HG02938 (cell line): ENCODE data around the gene FPR2.
"Not testable (repeated sequence)": the region's sequence is repeated elsewhere in the genome, so short reads cannot be mapped to it uniquely, and the experiment has no call there.

Experiments
- ATAC-seq: cut with Tn5 transposase; IDR thresholded peaks from one replicate; pipeline ENCODE4 v1.9.1; 2021; ENCODE audit warnings: mild to moderate bottlenecking, moderate library complexity; ENCODE audit not compliant: unreplicated experiment

The FPR2 gene

DNA sequence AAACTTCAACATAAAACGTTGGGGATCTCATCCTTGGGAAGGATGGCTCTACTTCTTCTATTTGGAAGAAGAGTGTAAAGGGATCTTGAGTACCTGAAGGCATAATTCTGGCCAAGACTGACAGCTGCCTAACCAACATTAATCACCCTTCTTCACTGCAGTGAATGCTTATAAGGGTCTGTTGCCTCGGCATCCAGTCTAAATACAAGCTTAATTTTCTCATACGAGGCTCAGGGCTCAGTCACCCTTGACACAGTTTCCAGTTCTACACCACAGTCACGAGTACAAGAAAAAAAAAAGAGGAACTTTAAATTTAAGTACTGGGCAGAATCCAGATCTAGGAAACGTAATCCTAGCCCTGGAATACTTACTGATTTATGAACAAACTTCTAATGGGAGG lies 43.0 kb downstream of the FPR2 start:
- ATAC-seq: no peak

DNA sequence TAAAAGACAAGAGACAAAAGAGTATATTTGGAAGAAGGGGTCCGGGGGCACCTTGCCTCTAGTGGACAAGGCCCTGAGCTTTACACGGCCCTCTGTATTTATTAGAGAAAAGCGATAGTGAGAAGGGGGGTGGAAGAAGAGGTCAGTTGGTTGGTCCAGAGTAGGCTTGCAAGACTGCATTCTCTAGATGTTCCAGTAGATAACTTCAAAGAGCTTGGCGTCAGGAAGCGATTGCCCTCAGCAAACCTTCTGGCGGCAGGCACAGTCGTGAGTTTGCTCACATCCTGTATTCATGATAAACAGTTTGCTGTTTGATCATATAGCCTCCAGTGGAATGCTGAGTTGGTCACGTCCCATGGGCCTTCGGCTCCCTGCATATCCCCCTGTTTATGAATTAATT lies 43.8 kb downstream of the FPR2 start:
- not testable (repeated sequence) for ATAC-seq

DNA sequence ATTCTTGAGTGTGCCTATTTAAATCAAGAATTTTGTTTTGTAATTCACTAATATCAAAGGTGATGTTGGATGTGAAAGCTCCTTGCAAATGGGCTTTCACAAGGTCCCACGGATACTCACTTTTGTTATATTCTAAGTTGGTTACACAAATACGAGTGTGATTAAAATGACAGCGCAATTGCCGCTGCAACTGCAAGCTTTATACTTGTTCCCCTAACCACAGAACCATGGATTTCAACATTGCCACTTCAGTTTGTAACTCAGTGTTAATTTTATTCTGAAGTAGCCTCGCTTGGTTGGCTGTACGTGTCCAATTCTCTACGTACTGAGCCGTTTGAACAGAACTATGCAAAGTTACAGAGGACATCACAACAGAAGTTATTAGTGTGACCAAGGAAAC lies 44.4 kb downstream of the FPR2 start:
- not testable (repeated sequence) for ATAC-seq

DNA sequence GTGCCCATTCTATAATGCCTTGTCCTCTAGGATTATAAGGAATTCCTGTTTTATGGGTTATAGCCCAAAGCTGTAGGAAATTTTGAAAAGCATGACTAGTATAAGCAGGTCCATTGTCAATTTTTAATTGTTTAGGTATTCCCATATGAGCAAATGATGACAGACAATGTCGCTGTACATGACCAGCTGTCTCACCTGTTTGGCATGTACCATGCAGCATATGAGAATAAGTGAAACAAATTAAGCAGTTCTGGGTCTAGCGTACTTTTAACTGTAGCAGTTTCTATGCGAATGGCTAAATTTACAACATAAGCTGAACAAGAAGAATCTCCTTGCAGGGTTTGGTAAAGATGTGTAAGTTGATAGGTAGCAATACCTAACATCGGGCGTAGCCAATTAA lies 45.6 kb downstream of the FPR2 start:
- not testable (repeated sequence) for ATAC-seq

DNA sequence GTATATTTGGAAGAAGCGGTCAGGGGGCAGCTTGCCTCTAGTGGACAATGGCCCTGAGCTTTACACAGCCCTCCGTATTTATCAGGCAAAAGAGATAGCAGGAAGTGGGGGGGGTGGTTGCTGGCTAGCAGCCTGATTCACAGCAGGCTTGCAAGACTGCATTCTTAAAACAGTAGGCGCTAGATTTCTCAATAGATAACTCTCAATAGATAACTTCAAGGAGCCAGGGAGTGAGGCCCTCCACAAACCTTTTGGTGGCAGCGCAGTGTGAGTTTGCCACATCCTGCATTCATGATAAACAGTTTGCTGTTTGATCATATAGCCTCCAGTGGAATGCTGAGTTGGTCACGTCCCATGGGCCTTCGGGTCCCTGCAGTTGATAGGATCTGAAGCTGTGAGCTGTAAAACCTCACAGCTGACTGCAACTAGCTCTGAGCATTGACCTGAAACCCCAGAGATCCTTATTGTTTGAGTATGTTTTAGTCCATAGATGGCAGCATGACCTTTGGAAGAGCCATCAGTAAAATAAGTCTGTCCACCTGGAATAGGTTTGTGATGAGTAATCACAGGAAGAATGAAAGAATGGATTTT lies 46.2 kb downstream of the FPR2 start:
- no peak for ATAC-seq

DNA sequence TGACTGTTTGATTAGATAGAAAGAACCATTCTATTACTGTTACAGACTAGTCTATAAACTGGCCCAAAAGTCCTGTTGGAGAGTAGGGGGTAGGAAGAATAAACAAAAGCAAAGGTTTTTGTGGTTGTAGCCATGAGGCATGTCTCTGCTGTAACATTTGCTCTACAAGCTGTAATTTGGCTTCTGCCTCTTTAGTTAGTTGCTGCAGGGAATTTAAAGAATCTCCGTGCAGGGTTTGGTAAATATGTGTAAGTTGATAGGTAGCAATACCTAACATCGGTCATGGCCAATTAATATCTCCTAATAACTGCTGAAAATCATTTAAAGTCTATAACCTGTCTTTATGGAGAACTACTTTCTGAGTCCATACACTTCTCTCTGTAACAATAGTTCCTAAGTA lies 46.9 kb downstream of the FPR2 start:
- ATAC-seq: no peak

DNA sequence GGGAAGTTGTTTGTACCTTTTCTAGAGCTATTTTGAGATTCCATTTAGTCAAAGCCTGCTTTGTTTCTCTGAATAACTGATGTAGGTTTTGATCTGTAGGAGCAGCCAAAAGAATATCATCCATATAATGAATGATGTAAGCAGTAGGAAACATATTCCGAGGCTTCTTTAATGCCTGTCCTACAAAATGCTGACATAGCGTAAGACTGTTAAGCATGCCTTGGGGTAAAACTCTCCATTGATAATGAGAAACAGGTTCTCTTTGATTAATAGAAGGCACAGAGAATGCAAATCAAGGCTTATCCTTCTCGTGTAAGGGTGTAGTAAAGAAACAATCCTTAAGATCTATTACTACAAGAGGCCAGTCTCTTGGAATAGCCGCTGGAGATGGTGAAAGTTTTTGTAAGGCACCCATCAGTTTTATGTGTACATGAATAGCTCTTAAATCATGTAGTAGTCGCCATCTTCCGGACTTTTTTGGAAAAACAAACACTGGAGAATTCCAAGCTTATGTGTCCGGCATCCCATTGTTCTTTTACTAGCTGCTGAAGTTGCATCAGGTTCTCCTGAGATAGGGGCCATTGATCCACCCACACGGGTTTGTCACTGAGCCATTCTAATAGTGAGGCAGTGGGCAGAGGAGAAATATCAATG lies 47.5 kb downstream of the FPR2 start:
- no peak for ATAC-seq

DNA sequence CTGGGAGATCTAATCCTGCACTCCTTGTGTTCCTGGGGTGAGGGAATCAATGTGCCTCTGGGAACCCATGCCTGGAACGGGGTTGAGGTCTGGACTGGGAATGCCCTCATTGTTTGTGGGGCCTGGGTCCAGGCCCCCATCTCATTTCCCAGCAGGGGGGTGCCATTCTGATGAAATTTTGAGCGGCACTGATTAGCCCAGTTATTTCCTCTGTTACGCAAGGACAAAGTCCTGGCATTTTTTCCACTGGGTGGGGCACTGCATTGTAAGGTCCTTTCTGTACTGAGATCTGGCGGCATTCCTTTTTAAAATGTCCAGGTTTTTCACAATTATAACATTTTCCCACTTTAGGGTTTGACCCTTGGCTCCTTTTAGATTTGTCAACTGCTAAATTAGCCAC lies 48.8 kb downstream of the FPR2 start:
- no peak for ATAC-seq

DNA sequence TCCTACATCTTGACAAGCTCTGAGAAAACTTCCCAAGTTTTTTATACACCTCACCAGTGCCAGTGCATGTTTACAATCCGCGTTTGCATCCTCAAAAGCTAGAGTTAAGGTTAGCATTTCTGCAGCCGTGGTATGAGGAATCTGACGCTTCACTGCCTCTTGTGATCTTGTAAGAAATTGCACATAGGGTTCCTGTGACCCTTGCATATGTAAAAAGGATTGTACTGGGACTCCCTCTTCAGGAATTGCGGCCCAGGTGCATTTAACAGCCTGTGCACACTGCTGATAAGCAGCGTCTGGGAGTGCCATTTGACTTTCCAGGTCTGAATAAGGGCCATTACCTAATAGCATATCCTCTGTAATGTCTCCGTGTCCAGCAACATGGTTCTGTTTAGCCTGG lies 49.2 kb downstream of the FPR2 start:
- no peak for ATAC-seq

DNA sequence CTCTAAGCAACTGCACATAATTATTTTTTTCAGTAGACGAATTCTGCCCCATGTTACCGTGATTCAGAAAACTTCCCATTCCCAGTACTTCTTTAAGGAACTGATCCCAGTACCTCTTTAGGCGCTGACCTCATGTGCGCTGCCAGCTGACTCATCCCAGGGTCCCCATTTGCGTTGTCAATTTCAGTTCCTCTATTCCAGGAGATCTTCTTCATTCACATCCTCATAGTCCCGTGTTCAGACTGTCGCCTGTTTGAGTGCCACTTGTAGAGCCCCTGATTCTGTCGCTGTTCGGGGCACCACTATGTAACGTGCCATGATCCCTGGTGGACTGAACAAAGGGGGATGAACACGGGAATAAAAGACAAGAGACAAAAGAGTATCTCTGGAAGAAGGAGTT lies 50.4 kb downstream of the FPR2 start:
- no peak for ATAC-seq

DNA sequence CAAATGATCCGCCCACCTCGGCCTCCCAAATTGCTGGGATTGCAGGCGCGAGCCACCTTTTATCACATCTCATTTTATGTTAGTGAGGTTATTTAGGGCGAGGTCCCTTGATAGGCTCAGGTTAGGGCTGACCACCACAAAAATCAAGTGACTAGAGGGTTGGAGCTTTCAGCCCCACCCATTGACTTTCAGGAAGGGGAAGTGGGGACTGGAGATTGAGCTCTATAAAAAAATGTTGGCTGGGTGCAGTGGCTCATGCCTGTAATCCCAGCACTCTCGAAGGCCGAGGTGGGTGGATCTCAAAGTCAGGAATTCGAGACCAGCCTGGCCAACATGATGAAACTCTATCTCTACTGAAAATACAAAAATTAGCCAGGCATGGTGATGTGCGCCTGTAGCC lies 54.1 kb downstream of the FPR2 start:
- ATAC-seq: no peak

DNA sequence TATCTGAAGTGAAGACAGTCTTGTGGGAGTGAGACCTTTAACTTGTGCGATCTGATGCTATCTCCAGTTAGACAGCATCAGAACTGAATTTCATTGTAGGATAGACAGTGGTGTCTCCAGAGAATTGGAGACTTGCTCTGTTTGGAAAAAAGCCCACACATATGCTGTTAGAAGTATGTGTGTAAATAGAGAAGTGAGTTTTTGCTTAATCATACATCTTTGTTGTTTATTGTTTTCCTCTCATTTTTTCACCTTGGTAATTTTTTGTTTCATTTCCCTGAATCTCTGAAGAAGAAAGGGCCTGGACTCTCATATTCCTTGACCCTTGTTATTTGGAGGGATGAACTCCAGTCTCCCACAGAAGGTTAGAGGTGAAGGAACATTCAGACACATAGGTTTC lies 55.7 kb downstream of the FPR2 start:
- ATAC-seq: no peak

DNA sequence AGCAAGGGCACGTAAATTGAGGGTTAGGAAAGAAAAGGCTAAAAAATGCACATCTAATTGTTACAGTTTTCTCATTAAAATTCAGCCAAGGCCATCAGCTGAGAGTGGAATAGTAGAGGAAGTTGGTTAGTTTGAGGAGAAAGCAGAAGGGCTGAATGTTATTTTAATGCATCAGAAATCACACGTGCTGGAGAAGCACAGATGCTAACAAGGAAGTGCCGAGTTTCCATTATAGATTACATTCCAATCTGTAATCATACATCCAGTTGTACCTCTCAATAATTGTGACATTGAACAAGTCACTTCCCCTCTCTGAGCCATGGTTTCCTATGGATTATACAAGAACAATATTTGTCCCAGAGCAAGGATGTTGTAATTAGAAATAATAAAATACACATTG lies 59.0 kb downstream of the FPR2 start:
- ATAC-seq: no peak
